NB4 (cell line): ENCODE data around the gene SLC25A26.
"Not testable (repeated sequence)": the region's sequence is repeated elsewhere in the genome, so short reads cannot be mapped to it uniquely, and the experiment has no call there.

Source experiments
- DNase-seq: peaks from one replicate; pipeline ENCODE4 v3.0.0; 2010; ENCODE audit warnings: low read depth
- H3K4me3 ChIP-seq: one replicate; pipeline ENCODE4 v1.5.1; 2011; ENCODE audit warnings: mild to moderate bottlenecking, low read depth, low read length, moderate library complexity
- MAX ChIP-seq: IDR thresholded peaks from 2 replicates; pipeline ENCODE4 v1.6.1; 2011; ENCODE audit warnings: low read depth, low read length
- MYC ChIP-seq: IDR thresholded peaks from 2 replicates; pipeline ENCODE4 v1.6.1; 2011; ENCODE audit warnings: low read depth, low read length
- POLR2A ChIP-seq: IDR thresholded peaks from 2 replicates; pipeline ENCODE4 v1.6.1; 2011; ENCODE audit warnings: mild to moderate bottlenecking; ENCODE audit not compliant: insufficient read length; ENCODE audit errors: extremely low read depth
- TF ChIP-seq, protein P1 (sequence below): IDR thresholded peaks from one replicate; pipeline ENCODE4 v1.5.1; 2012; ENCODE audit warnings: low read depth, low read length

Gene SLC25A26

DNA sequence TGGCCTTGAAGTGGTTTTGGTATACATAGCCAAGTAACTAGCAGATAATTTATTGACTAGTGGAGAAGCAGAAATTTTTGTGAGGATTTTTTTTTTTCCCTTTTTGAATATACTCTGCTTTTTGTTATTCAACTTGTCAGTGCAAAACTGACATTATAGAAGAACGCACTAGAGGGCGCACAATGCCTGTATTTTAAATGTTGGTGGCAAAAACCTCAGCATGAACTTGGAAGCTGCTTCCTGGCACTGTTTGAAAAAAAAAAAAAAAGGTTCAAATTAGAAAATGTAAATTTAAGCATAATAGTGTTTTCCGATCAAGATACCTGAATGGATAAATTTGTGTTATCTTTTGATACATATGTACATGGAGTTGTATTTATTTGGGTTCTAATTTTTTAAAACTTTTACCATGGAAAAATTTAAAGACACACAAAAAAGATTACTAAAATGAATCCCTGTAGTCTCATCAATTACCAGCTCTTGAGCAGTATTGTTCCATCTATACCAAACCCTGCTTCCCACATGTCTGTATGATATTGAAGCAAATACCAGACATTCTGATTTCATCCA is 56.0 kb downstream of the SLC25A26 start:
- TF ChIP-seq MAX (no peak), POLR2A (no peak), MYC (no peak)
- TF ChIP-seq, protein P1, sequence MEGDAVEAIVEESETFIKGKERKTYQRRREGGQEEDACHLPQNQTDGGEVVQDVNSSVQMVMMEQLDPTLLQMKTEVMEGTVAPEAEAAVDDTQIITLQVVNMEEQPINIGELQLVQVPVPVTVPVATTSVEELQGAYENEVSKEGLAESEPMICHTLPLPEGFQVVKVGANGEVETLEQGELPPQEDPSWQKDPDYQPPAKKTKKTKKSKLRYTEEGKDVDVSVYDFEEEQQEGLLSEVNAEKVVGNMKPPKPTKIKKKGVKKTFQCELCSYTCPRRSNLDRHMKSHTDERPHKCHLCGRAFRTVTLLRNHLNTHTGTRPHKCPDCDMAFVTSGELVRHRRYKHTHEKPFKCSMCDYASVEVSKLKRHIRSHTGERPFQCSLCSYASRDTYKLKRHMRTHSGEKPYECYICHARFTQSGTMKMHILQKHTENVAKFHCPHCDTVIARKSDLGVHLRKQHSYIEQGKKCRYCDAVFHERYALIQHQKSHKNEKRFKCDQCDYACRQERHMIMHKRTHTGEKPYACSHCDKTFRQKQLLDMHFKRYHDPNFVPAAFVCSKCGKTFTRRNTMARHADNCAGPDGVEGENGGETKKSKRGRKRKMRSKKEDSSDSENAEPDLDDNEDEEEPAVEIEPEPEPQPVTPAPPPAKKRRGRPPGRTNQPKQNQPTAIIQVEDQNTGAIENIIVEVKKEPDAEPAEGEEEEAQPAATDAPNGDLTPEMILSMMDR = peak; percentile 47
- peak; percentile 66 for DNase-seq
- no peak overlapping the region for H3K4me3 ChIP-seq

DNA sequence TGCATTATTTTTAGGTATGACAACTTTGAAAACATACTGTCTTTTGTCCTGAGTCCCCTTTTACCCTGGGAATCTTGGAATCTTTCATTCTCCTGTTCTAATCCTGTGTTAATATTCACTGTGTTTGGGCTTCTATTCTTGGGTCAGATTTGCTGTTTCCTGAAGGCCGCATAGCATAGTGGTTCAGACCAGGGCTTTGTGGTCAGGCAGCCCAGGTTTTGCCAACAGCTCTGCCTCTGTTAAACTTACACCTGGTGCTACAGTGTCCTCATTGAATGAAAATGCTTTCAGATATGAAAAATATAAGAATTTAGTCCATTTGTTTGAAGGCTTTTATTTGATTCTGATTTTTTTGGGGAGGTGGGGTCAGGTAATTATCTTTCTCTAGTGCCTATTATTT is 58.4 kb downstream of the SLC25A26 start:
- TF ChIP-seq POLR2A (no peak), MAX (no peak), MYC (no peak)
- TF ChIP-seq, protein P1 = no peak
- DNase-seq = no peak

GRCh38 chr3:66280304-66280703 is 59.5 kb downstream of the SLC25A26 start:
- H3K4me3 ChIP-seq = no peak overlapping the region
- TF ChIP-seq, protein P1 = no peak
- TF ChIP-seq POLR2A (no peak), MYC (no peak), MAX (no peak)
- no peak for DNase-seq

More for the DNA sequence above, 58.4 kb downstream of the SLC25A26 start:
- H3K4me3 ChIP-seq = no peak overlapping the region

DNA sequence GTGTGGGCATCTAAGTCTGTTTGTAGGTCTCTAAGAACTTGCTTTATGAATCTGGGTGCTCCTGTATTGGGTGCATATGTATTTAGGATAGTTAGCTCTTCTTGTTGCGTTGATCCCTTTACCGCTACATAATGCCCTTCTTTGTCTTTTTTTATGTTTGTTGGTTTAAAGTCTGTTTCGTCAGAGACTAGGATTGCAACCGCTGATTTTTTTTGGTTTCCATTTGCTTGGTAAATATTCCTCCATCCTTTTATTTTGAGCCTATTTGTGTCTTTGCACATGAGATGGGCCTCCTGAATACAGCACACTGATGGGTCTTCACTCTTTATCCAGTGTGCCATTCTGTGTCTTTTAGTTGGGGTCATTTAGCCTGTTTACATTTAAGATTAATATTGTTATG is 71.1 kb downstream of the SLC25A26 start:
- DNase-seq, H3K4me3 ChIP-seq: not testable (repeated sequence)

DNA sequence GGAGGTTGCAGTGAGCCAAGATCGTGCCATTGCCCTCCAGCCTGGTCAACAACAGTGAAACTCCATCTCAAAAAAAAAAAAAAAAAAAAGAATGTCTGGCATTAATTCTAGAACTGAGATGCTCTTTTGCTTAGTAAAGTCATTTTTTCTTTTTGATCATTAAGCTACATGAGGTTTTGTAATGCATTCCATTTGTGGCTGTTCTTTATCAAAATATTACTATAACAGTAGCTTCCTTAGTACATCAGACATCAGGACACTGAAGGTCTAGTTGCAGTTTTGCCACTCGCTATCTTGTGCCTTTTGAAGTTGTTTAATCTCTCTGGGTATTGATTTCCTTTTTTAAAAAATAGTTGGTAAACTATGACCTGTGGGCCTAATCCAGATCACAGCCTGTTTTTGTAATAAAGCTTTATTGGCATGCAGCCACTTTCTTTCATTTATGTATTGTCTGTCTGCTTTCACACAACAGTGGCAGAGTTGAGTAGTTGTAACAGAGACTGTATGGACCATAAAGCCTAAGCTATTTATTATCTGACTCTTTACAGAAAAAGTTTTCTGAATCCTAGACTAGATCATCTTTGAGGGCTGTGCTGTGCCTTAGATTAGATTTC is 76.6 kb downstream of the SLC25A26 start:
- no peak for DNase-seq
- no peak overlapping the region for H3K4me3 ChIP-seq
- TF ChIP-seq MAX (no peak), MYC (no peak), POLR2A (no peak)
- TF ChIP-seq, protein P1 = no peak

DNA sequence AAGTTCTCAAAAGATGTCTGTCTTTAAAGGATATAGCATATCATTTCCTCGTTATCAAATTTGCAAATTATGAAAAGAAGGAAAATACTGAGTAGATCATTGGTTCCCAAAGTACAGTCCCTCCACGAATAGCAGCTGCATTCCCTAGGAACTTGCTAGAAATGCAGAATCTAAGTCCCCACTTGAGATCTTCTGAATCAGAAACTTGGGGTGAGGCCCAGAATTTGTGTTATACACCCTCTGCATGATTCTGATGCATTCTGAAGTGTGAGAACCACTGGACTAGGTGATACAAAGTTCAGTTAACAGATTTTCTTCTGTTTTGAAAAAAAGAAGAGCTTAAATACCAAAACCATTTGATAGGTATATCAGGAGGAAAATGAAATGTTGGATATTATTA is 77.1 kb downstream of the SLC25A26 start:
- DNase-seq = no peak
- TF ChIP-seq, protein P1 = no peak
- no peak for TF ChIP-seq POLR2A
- no peak for TF ChIP-seq MAX
- TF ChIP-seq MYC = no peak
- H3K4me3 ChIP-seq = no peak overlapping the region
